ENCODE measurements around the gene NELFE.
"Not testable (repeated sequence)": the region's sequence is repeated elsewhere in the genome, so short reads cannot be mapped to it uniquely, and the experiment has no call there.

The NELFE gene

GRCh38 chr6:31981744-31982143 lies 23.0 kb upstream of the NELFE start, which contains the start of gene C4A:
Gene C4A (plus strand): TSS chr6:31982057. CDS start chr6:31982108, 51 bp downstream.
- H3K4me3 ChIP-seq (ENCODE audit: low read length); H3K9ac ChIP-seq (ENCODE audit: low read length); H3K27me3 ChIP-seq (ENCODE audit: control insufficient read depth, insufficient read depth, low read length); H3K27ac ChIP-seq (ENCODE audit: low read depth, low read length); H3K36me3 ChIP-seq (ENCODE audit: control insufficient read depth, insufficient read depth, low read length); H3K4me1 ChIP-seq (ENCODE audit: control insufficient read depth, insufficient read depth, low read length): not testable (repeated sequence)

- H3K27me3 ChIP-seq (ENCODE audit: control insufficient read depth, insufficient read depth, low read length): not testable (repeated sequence)
These were observed 22.2 kb upstream of the NELFE start for GRCh38 chr6:31980998-31981397.

GRCh38 chr6:31980195-31980876 lies 21.6 kb upstream of the NELFE start:
- not testable (repeated sequence) for H3K27me3 ChIP-seq (ENCODE audit: control insufficient read depth, insufficient read depth, low read length); H3K27ac ChIP-seq (ENCODE audit: low read depth, low read length); H3K9ac ChIP-seq (ENCODE audit: low read length); H3K4me3 ChIP-seq (ENCODE audit: low read length); H3K4me1 ChIP-seq (ENCODE audit: control insufficient read depth, insufficient read depth, low read length); H3K36me3 ChIP-seq (ENCODE audit: control insufficient read depth, insufficient read depth, low read length)

More at GRCh38 chr6:31980998-31981397, 22.2 kb upstream of the NELFE start:
- not testable (repeated sequence) for H3K36me3 ChIP-seq (ENCODE audit: control insufficient read depth, insufficient read depth, low read length); H3K4me1 ChIP-seq (ENCODE audit: control insufficient read depth, insufficient read depth, low read length); H3K9ac ChIP-seq (ENCODE audit: low read length); H3K4me3 ChIP-seq (ENCODE audit: low read length); H3K27ac ChIP-seq (ENCODE audit: low read depth, low read length)

DNA sequence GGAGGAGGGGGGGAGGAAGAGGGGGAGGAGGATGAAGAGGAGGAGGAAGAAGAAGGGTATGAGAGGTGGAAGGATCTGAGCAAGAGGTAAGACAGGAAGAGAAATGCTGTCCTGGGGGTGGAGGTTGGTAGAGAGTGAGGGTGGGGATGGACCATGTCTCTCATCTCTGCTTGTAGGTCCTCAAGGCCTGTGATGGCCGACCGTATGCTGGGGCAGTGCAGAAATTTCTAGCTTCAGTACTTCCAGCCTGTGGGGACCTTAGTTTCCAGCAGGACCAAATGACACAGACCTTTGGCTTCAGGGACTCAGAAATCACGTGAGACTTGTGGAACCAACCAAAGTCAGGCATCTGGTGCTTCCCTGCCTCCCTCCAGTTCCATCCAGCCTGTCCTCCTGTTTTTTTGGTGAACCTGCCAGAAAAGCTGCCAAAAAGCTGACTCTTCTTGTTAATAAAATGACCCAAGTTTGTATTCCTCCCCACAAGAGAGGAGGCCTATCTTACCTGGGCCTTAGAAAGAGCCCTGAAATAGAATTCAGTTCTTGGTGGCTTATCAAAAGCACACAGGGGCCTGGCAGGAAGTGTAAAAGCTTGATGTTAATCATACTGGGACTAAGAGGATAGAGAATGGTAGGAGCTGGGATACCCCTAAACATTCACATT lies 20.6 kb upstream of the NELFE start:
- Histone ChIP-seq H3K4me1 (ENCODE audit: control insufficient read depth, insufficient read depth, low read length) (no peaks in the 10 kb centered on the region), H3K36me3 (ENCODE audit: control insufficient read depth, insufficient read depth, low read length) (no peaks in the 10 kb centered on the region), H3K9ac (ENCODE audit: low read length) (no peak overlapping the region), H3K27me3 (ENCODE audit: control insufficient read depth, insufficient read depth, low read length) (no peaks in the 10 kb centered on the region), H3K27ac (ENCODE audit: low read depth, low read length) (no peak overlapping the region), H3K4me3 (ENCODE audit: low read length) (no peak overlapping the region)

DNA sequence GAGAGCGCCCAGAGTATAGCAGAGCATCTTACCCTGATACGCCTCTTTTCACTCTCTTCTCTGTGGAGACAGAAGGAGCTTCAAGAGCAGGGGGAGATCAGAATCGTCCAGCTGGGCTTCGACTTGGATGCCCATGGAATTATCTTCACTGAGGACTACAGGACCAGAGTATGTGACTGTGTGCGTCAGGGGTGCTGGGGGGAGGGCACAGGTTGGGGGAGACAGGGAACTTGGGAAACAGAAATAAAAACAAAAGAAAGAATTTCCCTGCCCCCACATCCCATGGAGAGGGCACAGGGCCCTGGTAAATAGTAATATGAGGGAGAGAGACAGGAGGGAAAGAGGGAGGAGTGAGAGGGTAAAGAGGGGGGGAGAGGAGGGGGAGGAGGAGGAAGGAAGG lies 20.1 kb upstream of the NELFE start:
- Histone ChIP-seq H3K4me1 (ENCODE audit: control insufficient read depth, insufficient read depth, low read length) (no peaks in the 10 kb centered on the region), H3K27ac (ENCODE audit: low read depth, low read length) (no peak overlapping the region), H3K36me3 (ENCODE audit: control insufficient read depth, insufficient read depth, low read length) (no peaks in the 10 kb centered on the region), H3K27me3 (ENCODE audit: control insufficient read depth, insufficient read depth, low read length) (no peaks in the 10 kb centered on the region), H3K4me3 (ENCODE audit: low read length) (no peak overlapping the region), H3K9ac (ENCODE audit: low read length) (no peak overlapping the region)

- Histone ChIP-seq H3K9ac (ENCODE audit: low read length) (no peak overlapping the region), H3K4me3 (ENCODE audit: low read length) (no peak overlapping the region), H3K27ac (ENCODE audit: low read depth, low read length) (no peak overlapping the region)
These were observed 19.2 kb upstream of the NELFE start for GRCh38 chr6:31977816-31978431.

DNA sequence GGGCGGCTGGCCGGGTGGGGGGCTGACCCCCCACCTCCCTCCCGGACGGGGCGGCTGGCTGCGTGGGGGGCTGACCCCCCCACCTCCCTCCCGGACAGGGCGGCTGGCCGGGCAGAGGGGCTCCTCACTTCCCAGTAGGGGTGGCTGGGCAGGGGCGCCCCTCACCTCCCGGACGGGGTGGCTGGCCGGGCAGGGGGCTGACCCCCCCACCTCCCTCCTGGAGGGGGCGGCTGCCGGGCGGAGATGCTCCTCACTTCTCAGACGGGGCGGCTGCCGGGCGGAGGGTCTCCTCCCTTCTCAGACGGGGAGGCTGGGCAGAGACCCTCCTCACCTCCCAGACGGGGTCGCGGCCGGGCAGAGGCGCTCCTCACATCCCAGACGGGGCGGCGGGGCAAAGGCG lies 17.3 kb upstream of the NELFE start:
- not testable (repeated sequence) for H3K36me3 ChIP-seq (ENCODE audit: control insufficient read depth, insufficient read depth, low read length); H3K27ac ChIP-seq (ENCODE audit: low read depth, low read length); H3K9ac ChIP-seq (ENCODE audit: low read length); H3K27me3 ChIP-seq (ENCODE audit: control insufficient read depth, insufficient read depth, low read length); H3K4me3 ChIP-seq (ENCODE audit: low read length)
- peaks cover 11% of the 10 kb centered on the region for H3K4me1 ChIP-seq (ENCODE audit: control insufficient read depth, insufficient read depth, low read length)

More at GRCh38 chr6:31977816-31978431, 19.2 kb upstream of the NELFE start:
- Histone ChIP-seq H3K27me3 (ENCODE audit: control insufficient read depth, insufficient read depth, low read length) (no peaks in the 10 kb centered on the region), H3K36me3 (ENCODE audit: control insufficient read depth, insufficient read depth, low read length) (no peaks in the 10 kb centered on the region), H3K4me1 (ENCODE audit: control insufficient read depth, insufficient read depth, low read length) (peaks cover 4% of the 10 kb centered on the region)

DNA sequence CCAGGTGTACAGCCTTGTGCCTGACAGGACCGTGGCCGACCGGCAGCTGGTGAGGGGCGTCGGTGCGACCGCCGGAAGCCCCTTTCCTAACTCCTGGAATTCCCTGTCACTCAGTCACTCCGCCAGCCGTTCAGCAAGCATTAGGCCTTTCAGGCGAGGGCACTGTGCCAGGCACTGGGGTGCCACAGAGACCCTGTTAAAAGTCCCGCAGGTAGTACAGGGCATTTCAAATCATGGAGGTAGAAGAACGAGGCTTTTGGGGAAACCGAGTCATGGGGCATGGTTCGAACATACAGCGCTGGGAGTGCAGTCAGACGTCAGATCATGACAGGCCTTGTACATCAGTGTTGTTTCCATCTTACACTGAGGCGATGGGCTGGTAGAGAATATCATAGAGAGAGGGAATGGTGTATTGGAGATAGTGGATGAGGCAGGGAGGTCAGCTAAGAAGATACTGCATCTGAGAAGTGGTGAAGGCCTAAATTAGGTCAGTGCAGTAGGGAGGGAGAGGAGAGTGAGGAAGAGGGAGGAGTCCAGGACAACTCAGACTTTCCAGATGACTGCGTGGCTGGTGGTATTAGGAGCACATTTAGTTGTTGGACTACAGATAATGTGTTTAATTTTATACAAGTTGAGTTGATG lies 14.1 kb upstream of the NELFE start:
- Histone ChIP-seq H3K27ac (ENCODE audit: low read depth, low read length) (peak overlapping the region; percentile 94), H3K4me3 (ENCODE audit: low read length) (peak overlapping the region; percentile 83), H3K36me3 (ENCODE audit: control insufficient read depth, insufficient read depth, low read length) (peaks cover 9% of the 10 kb centered on the region), H3K4me1 (ENCODE audit: control insufficient read depth, insufficient read depth, low read length) (peaks cover 11% of the 10 kb centered on the region), H3K27me3 (ENCODE audit: control insufficient read depth, insufficient read depth, low read length) (no peaks in the 10 kb centered on the region), H3K9ac (ENCODE audit: low read length) (peak overlapping the region; percentile 66)

GRCh38 chr6:31971993-31972708 lies 13.4 kb upstream of the NELFE start, which contains the start of gene DXO:
Gene DXO (minus strand): TSS chr6:31972138. CDS start chr6:31971675, 463 bp downstream.
- H3K27ac ChIP-seq (ENCODE audit: low read depth, low read length): peak within 1 kb of the TSS; percentile 94
- peak within 1 kb of the TSS; percentile 83 for H3K9ac ChIP-seq (ENCODE audit: low read length)
- H3K36me3 ChIP-seq (ENCODE audit: control insufficient read depth, insufficient read depth, low read length): peaks cover 12% of the 10 kb centered on the region

DNA sequence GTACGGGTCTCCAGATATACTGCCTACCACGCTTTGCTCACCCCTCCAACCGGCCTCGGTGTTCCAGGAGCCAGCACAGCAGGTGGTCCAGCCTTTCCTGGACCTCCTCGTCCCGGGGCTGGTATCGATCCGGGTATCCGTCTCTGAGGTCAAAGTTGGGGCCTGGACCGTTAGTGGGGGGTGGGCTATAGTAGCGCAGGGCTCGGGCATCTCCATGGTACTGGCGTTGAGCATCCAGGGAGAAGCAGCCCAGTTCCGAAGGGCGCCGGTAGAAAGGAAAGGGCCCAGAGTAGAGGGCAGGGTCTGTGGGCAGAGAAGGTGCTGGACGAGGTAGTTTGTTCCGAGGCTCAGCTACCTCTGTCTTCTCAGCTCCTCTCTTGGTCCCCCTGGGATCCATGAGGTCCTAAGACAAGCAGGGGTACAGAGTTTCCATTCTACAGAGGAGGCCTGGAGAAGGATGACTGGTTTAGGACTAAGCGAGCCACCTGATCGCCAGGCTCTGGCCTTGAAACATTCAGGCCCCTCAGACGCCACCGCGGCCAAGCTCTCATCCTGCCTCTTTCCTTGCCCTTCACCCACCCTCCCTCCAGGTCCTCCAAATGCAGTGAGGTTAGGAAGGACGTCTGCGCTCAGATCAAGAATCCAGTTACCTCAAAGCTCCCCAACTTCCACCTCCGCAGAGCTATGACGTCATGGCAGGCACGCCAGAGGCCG lies 12.7 kb upstream of the NELFE start:
- H3K27me3 ChIP-seq (ENCODE audit: control insufficient read depth, insufficient read depth, low read length): no peaks in the 10 kb centered on the region
- H3K36me3 ChIP-seq (ENCODE audit: control insufficient read depth, insufficient read depth, low read length): peaks cover 19% of the 10 kb centered on the region
- H3K4me1 ChIP-seq (ENCODE audit: control insufficient read depth, insufficient read depth, low read length): peaks cover 11% of the 10 kb centered on the region
- peak overlapping the region; percentile 94 for H3K27ac ChIP-seq (ENCODE audit: low read depth, low read length)
- H3K9ac ChIP-seq (ENCODE audit: low read length): peak overlapping the region; percentile 83
- H3K4me3 ChIP-seq (ENCODE audit: low read length): peak overlapping the region; percentile 83

More at GRCh38 chr6:31971993-31972708, 13.4 kb upstream of the NELFE start, which contains the start of gene DXO:
- Histone ChIP-seq H3K4me1 (ENCODE audit: control insufficient read depth, insufficient read depth, low read length) (peaks cover 11% of the 10 kb centered on the region), H3K4me3 (ENCODE audit: low read length) (peak within 1 kb of the TSS; percentile 83), H3K27me3 (ENCODE audit: control insufficient read depth, insufficient read depth, low read length) (no peaks in the 10 kb centered on the region)

DNA sequence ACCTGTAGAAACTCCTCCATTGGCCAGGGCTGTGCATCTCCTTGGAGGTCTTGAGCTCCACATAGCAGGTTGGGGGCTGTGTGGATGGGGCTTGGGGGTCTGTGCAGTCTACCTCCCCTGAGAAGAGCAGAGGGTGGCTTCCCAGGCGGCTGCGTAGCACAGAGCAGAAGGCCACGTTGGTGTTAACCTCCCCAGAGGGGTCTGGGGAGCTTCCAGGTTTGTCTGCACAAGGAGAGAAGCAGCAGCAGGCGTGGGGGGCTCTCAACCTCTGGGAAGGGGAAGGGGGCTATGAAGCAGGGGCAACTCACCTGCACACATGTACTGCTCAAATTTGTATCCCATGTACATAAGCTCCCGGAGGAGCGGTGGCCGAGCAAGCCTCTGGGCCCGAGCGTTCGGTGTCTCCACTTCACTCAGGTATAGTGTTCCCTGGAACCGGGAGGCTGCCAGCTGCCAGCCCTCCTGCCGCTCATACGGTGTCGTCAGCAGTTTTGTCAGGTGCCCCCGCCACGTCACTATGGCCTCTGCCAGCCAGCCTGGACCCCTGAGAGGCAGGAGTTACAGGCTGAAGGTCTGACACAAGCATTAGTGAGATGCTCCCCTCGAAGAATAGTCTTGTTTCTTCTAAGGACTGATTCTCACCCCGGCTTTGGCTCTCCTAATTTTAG lies 12.0 kb upstream of the NELFE start:
- peaks cover 20% of the 10 kb centered on the region for H3K36me3 ChIP-seq (ENCODE audit: control insufficient read depth, insufficient read depth, low read length)
- no peaks in the 10 kb centered on the region for H3K27me3 ChIP-seq (ENCODE audit: control insufficient read depth, insufficient read depth, low read length)
- peak overlapping the region; percentile 83 for H3K4me3 ChIP-seq (ENCODE audit: low read length)
- peak overlapping the region; percentile 94 for H3K27ac ChIP-seq (ENCODE audit: low read depth, low read length)
- H3K9ac ChIP-seq (ENCODE audit: low read length): no peak overlapping the region
- peaks cover 11% of the 10 kb centered on the region for H3K4me1 ChIP-seq (ENCODE audit: control insufficient read depth, insufficient read depth, low read length)
